Limb (tissue), 2 donors: ENCODE results near the gene KDR.

Experiments
- DNase-seq, 2 donors: peaks; one replicate each; pipeline ENCODE4 v3.0.0-alpha.2; 2016; ENCODE audit errors: extremely low spot score in 2 of 2

Gene KDR

DNA sequence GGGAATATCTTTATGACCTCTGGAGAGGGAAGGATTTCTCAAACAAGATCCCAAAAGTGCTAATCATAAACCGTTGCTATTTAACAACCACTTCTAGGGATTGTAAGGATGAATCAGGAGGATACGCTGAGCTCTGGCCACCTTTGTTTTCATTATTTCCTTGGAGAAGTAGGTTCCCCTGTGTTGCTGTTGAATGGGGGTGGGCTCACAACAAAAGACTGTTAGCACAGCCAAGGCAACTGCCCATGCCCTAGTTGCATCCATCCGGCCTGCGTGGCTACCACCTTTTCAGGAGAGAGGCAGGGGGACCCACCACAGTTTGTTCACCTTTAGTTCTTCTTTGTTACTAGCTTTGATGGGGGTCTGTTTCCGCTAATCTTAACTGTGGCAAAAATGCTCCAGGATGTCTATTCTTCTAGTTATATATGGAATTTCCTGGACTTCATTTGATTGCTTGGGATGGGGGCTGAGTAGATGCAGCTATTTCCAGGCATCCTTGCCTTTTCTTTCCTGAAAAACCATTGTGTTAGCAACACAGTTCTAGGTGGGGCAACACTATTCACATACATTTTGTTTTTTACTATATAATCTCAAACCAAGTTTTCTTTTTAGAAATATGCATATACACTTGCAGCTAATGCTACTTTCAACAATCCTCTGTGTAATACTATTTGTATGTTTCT, 95.4 kb downstream of the KDR start:
- no peak for DNase-seq

DNA sequence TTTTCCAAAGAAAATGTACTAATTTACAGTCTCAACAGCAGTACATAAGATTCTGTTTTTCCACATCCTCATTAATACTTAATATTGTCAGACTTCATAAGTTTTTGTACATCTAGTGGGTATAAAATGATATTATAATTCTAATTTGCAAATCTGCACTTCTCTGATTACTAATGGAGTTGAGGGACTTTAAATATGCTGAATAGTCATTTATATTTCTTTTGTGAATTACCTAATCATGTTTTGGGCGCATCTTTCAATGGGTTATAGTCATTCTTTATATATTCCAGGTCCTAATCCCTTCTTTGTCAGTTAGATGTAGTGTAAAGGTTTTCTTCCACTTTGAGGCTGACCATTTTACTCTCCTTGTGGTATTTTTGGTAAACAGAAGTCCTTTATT, 96.1 kb downstream of the KDR start:
- no peak for DNase-seq
